ENCODE measurements around the gene EPB41L5.

The EPB41L5 gene

DNA sequence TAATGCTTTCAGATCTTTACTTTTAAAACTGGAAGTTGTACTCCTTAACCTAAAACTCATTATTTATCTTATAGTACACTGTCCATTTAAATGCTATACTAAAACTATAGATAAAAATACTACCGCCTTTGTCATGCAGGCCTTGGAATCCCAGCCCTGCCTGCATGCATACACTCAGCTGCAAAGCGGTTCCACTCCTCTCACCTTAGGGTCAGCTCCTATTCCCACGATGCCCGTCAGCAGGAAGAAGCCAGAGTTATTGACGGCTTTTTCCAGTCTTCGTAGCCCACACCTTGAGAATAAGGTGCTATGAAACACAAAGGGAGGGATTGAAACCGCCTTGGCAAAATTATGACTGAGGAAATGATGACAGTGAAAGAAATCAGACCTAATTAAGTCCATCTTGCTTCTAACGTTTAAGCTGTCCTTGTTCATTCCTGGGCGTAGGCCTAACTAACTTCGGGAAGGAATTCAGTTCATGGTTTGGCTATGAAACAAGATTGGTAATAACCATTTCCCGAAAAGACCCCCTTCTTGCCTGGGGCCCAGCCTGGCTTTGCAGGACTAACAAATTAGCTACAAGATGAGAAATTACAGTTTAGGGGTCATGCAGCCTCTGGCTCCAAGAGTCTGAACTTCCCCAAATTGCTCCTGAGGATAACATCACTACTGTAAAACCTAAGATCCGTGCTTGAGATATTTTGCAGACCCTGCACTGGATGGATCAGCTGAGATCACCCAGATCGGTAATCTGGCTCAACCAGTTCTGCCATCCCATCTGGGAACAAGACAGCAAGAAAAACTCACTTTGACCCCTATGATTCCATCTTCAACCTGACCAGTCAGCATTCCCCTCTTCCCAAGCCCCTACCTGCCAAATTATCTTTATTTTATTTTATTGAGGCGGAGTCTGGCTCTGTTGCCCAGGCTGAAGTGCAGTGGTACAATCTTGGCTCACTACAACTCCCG, 17.1 kb downstream of the EPB41L5 start:
- no peak for DNase-seq (ENCODE audit: low read depth in 2 of 2)
- no peak overlapping the region for H3K4me3 ChIP-seq (replicated peaks in 1 of 2; ENCODE audit: low read depth in 2 of 2, low read length in 2 of 2)
- no peak for TF ChIP-seq CTCF (IDR thresholded peaks at IDR 0.05; ENCODE audit: low read depth, low read length)

GRCh38 chr2:120032297-120032696, 19.4 kb downstream of the EPB41L5 start:
- no peak for TF ChIP-seq CTCF (IDR thresholded peaks at IDR 0.05; ENCODE audit: low read depth, low read length)
- no peak overlapping the region for H3K4me3 ChIP-seq (replicated peaks in 1 of 2; ENCODE audit: low read depth in 2 of 2, low read length in 2 of 2)
- no peak for DNase-seq (ENCODE audit: low read depth in 2 of 2)

DNA sequence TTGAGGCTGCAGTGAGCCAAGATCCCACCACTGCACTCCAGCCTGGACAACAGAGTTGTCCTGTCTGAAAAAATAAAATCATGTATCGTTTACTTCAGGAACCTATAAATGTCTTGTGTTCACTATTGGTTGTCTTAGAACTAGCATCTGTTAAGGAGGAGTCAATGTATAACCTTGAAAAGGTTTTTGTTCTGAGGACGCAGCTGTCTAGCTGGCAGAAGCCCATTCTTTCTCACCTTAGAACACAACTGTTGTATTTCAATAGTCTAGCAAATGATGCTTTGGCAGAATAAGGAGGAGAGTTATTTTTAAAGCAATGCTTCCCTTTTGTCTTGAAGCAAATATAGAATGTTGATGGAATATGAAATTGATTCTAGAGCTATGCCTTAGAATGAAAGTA, 21.1 kb downstream of the EPB41L5 start:
- DNase-seq (ENCODE audit: low read depth in 2 of 2), result no peak
- H3K4me3 ChIP-seq (replicated peaks in 1 of 2; ENCODE audit: low read depth in 2 of 2, low read length in 2 of 2), result no peak overlapping the region
- no peak for TF ChIP-seq CTCF (IDR thresholded peaks at IDR 0.05; ENCODE audit: low read depth, low read length)

DNA sequence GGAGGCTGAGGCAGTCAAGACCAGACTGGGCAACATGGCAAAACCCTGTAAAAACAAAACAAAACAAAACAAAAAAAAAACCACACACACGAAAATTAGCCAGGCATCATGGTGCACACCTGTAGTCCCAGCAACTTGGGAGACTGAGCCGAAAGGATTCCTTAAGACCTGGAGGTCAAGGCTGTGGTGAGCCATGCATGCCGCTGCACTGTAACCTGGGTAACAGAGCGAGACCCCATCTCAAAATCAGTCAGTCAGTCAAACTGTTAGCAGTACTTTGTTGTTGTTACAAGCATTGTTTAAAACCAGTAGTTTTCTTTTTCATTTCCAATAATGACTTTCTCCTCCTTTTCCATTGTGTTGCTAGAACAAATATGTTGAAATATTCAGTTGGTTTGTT, 21.7 kb downstream of the EPB41L5 start:
- DNase-seq (ENCODE audit: low read depth in 2 of 2), result no peak
- no peak overlapping the region for H3K4me3 ChIP-seq (replicated peaks in 1 of 2; ENCODE audit: low read depth in 2 of 2, low read length in 2 of 2)
- TF ChIP-seq CTCF (IDR thresholded peaks at IDR 0.05; ENCODE audit: low read depth, low read length), result no peak

- DNase-seq (ENCODE audit: low read depth in 2 of 2), result peak; percentile 36 to 49
These were observed 23.3 kb downstream of the EPB41L5 start for GRCh38 chr2:120036145-120036544.

DNA sequence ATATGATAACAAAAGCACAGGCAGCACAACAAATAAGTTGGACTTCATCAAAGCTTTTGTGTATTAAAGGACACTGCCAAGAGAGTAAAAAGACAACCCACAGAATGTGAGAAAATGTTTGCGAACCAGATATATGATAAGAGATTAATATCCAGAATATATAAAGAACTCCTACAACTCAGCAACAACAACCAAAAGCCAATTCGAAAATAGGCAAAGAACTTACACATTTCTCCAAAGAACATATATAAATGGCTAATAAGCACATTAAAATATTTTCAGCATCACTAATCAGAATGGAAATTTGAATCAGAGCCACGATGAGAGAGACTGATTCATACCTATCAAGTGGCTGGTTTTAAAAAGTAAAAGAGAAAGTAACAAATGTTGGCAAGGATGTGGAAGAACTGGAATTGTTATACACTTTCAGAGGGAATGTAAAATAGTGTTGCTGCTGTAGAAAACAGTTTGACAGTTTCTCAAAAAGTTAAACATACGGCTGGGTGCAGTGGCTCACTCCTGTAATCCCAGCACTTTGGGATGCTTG, 25.2 kb downstream of the EPB41L5 start:
- H3K4me3 ChIP-seq (replicated peaks in 1 of 2; ENCODE audit: low read depth in 2 of 2, low read length in 2 of 2), result no peak overlapping the region
- no peak for TF ChIP-seq CTCF (IDR thresholded peaks at IDR 0.05; ENCODE audit: low read depth, low read length)
- peak; percentile 8 to 46 for DNase-seq (ENCODE audit: low read depth in 2 of 2)

More at GRCh38 chr2:120036145-120036544, 23.3 kb downstream of the EPB41L5 start:
- H3K4me3 ChIP-seq (replicated peaks in 1 of 2; ENCODE audit: low read depth in 2 of 2, low read length in 2 of 2), result no peak overlapping the region
- no peak for TF ChIP-seq CTCF (IDR thresholded peaks at IDR 0.05; ENCODE audit: low read depth, low read length)

All from cardiac fibroblast (primary cell).